Esophagus muscularis mucosa (tissue), 4 donors: ENCODE data around the gene MYO1E.

Experiments used
- CTCF ChIP-seq, 3 experiments: fragments of 200-600 bp in 2 of 3; fragments of 450-650 bp in 1 of 3; sonication (generic) in 2 of 3; IDR thresholded peaks; one replicate each; pipeline ENCODE4 v1.5.1; 2017 to 2019; ENCODE audit warnings: antibody characterized with exemption in 3 of 3, mild to moderate bottlenecking in 2 of 3, moderate library complexity in 1 of 3
- EP300 ChIP-seq: sonication (generic); formaldehyde crosslinking; IDR thresholded peaks from one replicate; pipeline ENCODE4 v1.6.1; 2017; ENCODE audit warnings: antibody characterized with exemption
- POLR2A ChIP-seq: fragments of 450-650 bp; IDR thresholded peaks from one replicate; pipeline ENCODE4 v1.6.1; 2017; ENCODE audit warnings: antibody characterized with exemption, moderate library complexity, mild to moderate bottlenecking, low read depth
- POLR2AphosphoS5 ChIP-seq, 2 donors: sonication (generic); formaldehyde crosslinking; IDR thresholded peaks; one replicate each; pipeline ENCODE4 v1.6.1; 2017; ENCODE audit warnings: antibody characterized with exemption in 2 of 2

- no peak for TF ChIP-seq CTCF (IDR thresholded peaks at IDR 0.05)
- TF ChIP-seq POLR2AphosphoS5 (IDR thresholded peaks at IDR 0.05), result no peak
- no peak for TF ChIP-seq POLR2A
- no peak for TF ChIP-seq EP300
These were observed 256.5 kb downstream of the MYO1E start for GRCh38 chr15:59116141-59116540.
